Hematopoietic multipotent progenitor cell (in vitro differentiated cells): ENCODE measurements around the gene SYDE1. TPM values are rescaled to one million over a fixed set of nuclear protein-coding genes. Genes with fewer than 3 reads are reported as not detected.

Experiments used
- DNase-seq, 3 donors: peaks; one replicate each; pipeline ENCODE4 v3.0.0-alpha.2; 2011 to 2015; ENCODE audit warnings: low read depth in 2 of 3, low spot score in 2 of 3
- total RNA-seq: library from RNA; depleted of rRNA; stranded (reverse); fragments of >200 nt; gene quantifications from one replicate; pipeline ENCODE4 v1.2.3, GENCODE V29; 2012

Gene SYDE1
- total RNA-seq, 1 donor, result 6.2 TPM

DNA sequence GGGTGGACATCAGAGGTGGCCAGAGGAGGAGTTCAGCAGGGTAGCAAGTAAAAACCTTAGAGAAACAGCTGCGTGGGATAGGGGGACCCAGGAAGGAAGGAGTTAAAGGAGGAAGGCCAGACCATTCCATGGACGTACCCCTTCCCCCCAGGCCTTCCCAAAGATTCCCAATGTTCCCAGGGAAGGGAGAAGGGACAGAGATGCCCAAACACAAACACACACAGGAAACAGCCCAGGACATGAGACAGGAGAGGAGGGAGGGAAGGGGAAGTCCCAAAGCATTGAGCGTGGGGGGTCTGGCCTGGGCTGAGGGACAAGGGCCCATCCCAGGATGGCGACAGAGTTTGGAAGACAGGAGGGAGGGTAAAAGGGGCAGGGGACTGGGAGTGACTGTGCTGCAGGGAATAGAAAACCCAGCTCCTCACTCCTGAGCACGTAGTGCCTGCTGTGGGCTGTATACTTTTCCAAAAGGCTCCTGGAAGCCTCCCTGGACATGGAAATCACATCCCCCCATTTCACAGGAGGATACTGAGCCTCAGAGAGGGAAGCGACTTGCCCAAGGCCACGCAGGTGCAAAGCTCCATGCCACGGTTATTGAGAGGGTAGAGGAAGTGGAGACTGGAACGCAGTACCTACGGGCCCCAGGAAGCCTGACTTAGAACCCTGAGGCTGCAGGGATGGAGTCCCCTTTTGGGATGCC, 1.1 kb downstream of the SYDE1 start:
- no peak for DNase-seq

DNA sequence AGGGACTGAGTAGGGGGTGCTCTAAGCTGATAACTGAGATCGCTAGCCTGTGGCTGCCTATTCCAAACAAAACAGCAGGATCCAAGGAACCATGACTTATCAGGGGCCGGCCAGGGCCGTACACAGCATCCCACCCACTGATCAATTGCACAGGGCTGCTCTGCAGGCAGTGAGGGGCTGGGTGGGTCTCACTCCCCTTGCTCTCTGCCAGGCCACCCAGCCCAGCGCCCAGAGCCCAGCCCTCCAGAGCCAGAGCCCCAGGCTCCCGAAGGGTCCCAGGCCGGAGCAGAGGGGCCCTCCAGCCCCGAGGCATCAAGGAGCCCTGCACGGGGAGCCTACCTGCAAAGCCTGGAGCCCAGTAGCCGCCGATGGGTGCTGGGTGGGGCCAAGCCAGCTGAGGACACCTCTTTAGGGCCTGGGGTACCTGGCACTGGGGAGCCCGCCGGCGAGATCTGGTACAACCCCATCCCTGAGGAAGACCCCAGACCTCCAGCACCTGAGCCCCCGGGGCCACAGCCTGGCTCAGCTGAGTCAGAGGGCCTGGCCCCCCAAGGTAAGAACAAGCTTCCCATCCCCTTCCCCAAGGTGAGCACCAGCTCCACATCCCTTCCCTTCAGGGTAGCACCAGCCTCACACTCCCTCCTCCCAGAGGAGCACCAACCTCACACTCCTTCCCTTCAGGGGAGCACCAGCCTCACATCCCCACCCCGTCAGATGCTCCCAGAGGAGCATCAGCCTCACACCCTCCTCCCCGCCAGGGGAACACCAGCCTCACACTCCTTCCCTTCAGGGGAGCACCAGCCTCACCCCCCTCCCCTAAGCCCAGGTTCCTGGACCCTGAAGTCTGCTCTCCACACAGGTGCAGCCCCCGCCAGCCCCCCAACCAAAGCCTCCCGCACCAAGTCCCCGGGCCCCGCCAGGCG, 1.9 kb downstream of the SYDE1 start:
- no peak for DNase-seq

- no peak for DNase-seq
Measured at GRCh38 chr19:15109768-15110417, 2.7 kb downstream of the SYDE1 start.

GRCh38 chr19:15110418-15110815, 3.2 kb downstream of the SYDE1 start:
- no peak for DNase-seq

- DNase-seq, result no peak
Measured at GRCh38 chr19:15111758-15112157, 4.6 kb downstream of the SYDE1 start.

DNA sequence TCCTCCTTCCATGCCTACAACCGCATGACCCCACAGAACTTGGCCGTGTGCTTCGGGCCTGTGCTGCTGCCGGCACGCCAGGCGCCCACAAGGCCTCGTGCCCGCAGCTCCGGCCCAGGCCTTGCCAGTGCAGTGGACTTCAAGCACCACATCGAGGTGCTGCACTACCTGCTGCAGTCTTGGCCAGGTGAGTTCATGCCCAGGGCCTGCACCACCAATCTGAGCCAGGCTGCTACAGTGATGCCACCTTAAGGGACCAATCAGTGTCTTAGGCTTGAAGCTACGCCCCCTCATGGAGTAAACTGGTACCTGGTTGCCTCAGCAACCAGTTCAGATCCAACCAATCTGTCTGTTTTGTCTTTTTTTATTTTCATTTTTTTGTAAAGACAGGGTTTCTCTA, 5.2 kb downstream of the SYDE1 start:
- no peak for DNase-seq

GRCh38 chr19:15113245-15114152, 6.3 kb downstream of the SYDE1 start:
- no peak for DNase-seq

DNA sequence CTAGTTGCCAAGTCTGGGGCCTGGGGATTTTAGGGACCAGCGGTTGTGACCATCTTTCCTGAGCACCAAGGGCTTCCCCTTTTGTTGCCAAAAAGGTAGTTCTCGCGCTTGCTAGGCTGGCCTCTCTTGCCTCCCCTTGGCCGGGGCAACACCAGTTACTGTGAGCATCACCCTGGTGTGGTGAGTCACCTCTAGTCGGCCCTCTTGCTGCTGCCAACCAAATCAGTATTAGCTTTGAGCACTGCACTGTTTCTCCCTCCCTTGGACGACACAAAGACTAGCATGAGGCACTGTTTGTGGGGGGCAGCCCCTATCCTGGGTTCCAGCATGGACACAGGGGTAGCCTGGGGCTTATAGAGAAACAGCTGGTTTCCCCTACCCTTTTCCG, 6.9 kb downstream of the SYDE1 start:
- DNase-seq, result no peak

DNA sequence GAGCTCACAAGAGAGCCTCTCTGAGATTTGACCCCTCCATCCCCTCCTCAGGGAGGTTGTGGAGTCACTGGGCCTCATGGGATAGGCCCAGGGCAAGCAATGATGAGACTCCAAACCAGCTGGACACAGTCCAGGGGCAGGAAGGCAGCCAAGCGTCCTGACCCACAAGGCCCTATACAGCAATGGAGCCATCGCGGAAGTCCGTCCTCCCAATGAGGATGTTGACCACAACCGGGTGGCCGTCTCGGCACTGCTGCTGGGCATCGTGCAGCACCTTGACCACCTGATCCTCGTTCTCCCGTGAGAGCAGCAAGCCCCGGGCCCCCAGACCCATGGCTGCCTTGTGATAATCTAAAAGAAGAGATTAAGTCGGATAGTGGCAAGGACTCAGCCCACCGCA, 7.9 kb downstream of the SYDE1 start:
- no peak for DNase-seq

DNA sequence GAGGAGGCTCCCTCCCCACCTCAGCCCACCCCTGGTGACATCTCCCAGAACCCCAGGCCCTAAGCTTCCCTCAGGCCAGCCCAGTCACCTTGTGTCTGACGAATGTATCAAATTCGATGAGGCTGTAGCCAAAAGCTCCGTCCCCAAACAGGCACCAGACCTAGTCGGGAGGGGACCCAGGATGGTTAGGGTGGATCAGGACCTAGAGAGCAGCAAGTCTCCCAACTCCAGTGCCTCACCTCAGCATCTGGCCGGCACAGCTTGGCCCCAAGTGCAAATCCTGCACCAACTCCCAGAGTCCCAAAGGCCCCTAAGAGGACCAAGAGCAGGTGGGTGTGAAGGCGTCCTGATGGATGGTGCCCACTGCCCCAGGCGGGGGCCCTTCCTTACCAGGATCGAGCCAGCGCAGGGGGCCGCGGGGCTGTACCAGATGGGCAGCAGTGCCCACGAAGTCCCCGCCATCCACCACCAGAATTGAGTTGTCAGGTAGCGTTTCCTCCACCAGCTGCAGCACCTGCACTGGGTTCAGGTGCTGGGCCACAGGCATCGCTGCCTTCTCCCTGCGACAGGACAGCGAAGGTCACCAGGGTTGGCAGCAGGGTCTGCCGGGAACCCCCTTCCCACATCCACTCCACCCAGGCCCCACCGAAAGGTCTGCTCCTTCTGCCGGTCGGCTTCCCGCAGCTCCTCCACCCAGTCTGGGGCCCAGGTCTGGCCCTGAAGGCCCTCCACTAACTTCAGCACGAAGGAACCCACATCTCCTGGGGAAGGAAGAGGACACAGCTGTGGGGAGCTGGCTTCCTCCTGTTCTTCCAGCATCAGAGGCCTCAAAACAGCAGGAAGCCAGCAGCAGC, 8.8 kb downstream of the SYDE1 start:
- peak in 1 of 3 donors; percentile 42 for DNase-seq

GRCh38 chr19:15116856-15117255, 9.7 kb downstream of the SYDE1 start:
- no peak for DNase-seq

- no peak for DNase-seq
Measured at GRCh38 chr19:15118248-15118647, 11.0 kb downstream of the SYDE1 start.

GRCh38 chr19:15118789-15119494, 11.7 kb downstream of the SYDE1 start:
- no peak for DNase-seq

GRCh38 chr19:15120135-15121026, 13.2 kb downstream of the SYDE1 start:
- no peak for DNase-seq

DNA sequence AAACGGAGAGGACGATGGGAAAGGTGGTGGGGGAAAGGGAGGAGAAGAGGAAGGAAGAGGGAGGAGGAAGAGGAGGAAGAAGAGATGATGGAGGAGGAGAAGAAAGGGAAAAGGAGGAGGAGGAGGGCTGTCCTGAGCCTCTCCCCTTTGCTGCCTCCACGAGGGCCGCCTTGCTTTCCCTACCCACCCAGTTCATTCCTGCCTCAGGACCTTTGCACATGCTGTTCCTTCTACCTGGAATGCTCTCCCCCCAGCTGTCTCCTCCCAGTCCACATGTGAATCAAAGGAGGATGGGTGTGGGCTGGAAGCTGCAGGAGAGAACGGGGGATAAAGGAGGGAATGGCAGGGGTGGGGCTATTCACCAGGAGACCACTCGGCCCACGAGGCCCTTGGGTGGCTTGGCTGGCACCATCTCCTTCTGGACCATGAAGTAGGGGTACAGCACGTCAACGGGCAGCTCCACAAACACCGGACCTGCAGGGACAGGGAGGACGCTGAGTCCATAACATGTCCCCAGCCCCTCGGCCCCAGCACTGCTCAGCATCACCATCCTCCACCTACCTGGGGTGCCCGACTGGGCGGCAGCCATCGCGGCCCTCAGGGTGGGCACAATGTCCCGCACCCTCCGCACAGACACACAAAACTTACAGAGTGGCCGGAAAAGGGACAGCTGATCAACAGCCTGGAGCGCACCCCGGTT, 15.3 kb downstream of the SYDE1 start:
- no peak for DNase-seq

- no peak for DNase-seq
Measured at GRCh38 chr19:15123031-15123890, 16.1 kb downstream of the SYDE1 start.
